ENCODE measurements around the gene ZFPM1. TPM values are rescaled to one million over a fixed set of nuclear protein-coding genes. Genes with fewer than 3 reads are reported as not detected.

The ZFPM1 gene
- total and polyA plus RNA-seq, 8 donors: 3.6 to 22.5 (median 19.3) TPM

DNA sequence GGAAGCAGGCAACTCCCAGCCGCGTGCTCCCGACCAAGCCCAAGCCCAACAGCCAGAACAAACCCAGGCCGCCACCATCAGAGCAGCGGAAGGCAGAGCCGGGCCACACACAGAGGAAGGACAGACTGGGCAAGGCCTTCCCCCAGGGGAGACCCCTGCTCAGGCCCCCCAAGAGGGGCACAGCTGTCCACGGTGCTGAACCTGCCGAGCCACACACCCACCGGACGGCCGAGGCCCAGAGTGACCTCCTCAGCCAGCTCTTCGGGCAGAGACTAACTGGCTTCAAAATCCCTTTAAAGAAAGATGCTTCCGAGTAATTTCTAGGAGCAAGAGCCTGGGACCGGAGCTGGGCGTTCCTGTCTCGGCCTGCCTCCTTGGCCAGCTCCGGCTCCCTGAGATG lies 14.1 kb upstream of the ZFPM1 start:
- WGBS, 2 donors: 87 to 88% methylated on average over 17 of the region's 17 CpGs
- TF ChIP-seq, protein P1, sequence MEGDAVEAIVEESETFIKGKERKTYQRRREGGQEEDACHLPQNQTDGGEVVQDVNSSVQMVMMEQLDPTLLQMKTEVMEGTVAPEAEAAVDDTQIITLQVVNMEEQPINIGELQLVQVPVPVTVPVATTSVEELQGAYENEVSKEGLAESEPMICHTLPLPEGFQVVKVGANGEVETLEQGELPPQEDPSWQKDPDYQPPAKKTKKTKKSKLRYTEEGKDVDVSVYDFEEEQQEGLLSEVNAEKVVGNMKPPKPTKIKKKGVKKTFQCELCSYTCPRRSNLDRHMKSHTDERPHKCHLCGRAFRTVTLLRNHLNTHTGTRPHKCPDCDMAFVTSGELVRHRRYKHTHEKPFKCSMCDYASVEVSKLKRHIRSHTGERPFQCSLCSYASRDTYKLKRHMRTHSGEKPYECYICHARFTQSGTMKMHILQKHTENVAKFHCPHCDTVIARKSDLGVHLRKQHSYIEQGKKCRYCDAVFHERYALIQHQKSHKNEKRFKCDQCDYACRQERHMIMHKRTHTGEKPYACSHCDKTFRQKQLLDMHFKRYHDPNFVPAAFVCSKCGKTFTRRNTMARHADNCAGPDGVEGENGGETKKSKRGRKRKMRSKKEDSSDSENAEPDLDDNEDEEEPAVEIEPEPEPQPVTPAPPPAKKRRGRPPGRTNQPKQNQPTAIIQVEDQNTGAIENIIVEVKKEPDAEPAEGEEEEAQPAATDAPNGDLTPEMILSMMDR (IDR thresholded peaks at IDR 0.05): no peak

DNA sequence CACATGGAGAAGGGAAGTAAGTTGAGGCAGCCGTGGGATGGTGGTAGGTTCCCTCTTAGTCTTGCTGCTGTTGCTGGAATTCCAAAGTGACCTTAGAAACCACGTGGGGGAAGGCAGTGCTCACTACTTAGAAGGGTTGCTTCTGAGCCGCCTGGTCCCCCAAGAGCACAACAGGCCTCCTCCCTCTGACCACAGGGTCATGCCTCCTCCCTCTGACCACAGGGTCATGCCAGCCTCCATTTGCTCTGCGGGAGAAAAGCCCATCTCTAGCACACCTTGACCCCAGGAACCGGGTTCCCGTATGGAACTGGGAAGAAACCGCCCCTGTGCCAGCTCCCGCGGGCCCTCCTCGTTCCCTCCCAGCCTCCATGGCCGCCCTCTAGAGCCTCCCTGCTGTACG lies 13.4 kb upstream of the ZFPM1 start:
- H3K9me3 ChIP-seq: no peaks in the 10 kb centered on the region
- H3K36me3 ChIP-seq: no peaks in the 10 kb centered on the region
- FAIRE-seq (no peak), DNase-seq (no peak), ATAC-seq (no peak)
- 84 to 92% methylated on average over 12 of the region's 12 CpGs for WGBS, 2 donors
- H3K27ac ChIP-seq: no peak overlapping the region
- no peaks in the 10 kb centered on the region for H3K4me1 ChIP-seq
- TF ChIP-seq, protein P1 (IDR thresholded peaks at IDR 0.05): no peak
- intact Hi-C loops (cut with DNase I): loop anchor here (5.0 to 10.0 kb wide), 4 partner anchors 88 to 245 kb away; no protein-coding TSS in a partner anchor
- H3K27me3 ChIP-seq: no peaks in the 10 kb centered on the region
- no peak overlapping the region for H3K4me3 ChIP-seq

More for the DNA sequence above, 14.1 kb upstream of the ZFPM1 start:
- no peaks in the 10 kb centered on the region for H3K36me3 ChIP-seq
- no peak overlapping the region for H3K27ac ChIP-seq
- H3K4me1 ChIP-seq: no peaks in the 10 kb centered on the region
- intact Hi-C loops (cut with DNase I): loop anchor here in 2 of 3 donors (5.0 to 10.0 kb wide), 2 partner anchors 242 to 244 kb away; no protein-coding TSS in a partner anchor
- no peaks in the 10 kb centered on the region for H3K9me3 ChIP-seq
- no peak overlapping the region for H3K4me3 ChIP-seq
- H3K27me3 ChIP-seq: no peaks in the 10 kb centered on the region
- ATAC-seq (no peak), FAIRE-seq (no peak), DNase-seq (no peak)

DNA sequence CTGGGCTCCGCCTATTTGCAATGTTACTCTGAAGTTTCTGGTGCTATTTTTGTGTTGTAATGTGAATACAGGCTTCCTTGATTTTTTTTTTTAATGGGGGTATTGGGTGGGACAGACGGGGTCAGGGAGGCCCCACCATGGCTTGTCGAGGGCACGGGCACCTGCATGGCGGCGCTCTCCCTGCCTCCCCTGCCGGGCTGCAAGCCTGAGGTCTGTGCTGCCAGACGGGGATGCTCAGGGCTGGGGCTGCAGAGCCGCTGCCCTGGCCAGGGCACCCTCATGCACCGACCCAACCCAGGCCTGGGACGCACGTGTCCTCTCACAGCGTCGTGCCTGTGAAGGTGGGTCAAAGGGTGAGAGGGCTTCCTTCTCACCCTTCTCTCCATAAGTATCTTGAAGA lies 13.0 kb upstream of the ZFPM1 start:
- intact Hi-C loops (cut with DNase I): loop anchor here (5.0 to 10.0 kb wide), 2 partner anchors 87 to 125 kb away; no protein-coding TSS in a partner anchor
- H3K27me3 ChIP-seq: no peaks in the 10 kb centered on the region
- TF ChIP-seq, protein P1 (IDR thresholded peaks at IDR 0.05): no peak
- H3K36me3 ChIP-seq: no peaks in the 10 kb centered on the region
- FAIRE-seq (no peak), DNase-seq (no peak), ATAC-seq (no peak)
- WGBS, 2 donors: 80 to 87% methylated on average over 14 of the region's 14 CpGs
- no peaks in the 10 kb centered on the region for H3K9me3 ChIP-seq
- no peak overlapping the region for H3K27ac ChIP-seq
- no peaks in the 10 kb centered on the region for H3K4me1 ChIP-seq
- no peak overlapping the region for H3K4me3 ChIP-seq

DNA sequence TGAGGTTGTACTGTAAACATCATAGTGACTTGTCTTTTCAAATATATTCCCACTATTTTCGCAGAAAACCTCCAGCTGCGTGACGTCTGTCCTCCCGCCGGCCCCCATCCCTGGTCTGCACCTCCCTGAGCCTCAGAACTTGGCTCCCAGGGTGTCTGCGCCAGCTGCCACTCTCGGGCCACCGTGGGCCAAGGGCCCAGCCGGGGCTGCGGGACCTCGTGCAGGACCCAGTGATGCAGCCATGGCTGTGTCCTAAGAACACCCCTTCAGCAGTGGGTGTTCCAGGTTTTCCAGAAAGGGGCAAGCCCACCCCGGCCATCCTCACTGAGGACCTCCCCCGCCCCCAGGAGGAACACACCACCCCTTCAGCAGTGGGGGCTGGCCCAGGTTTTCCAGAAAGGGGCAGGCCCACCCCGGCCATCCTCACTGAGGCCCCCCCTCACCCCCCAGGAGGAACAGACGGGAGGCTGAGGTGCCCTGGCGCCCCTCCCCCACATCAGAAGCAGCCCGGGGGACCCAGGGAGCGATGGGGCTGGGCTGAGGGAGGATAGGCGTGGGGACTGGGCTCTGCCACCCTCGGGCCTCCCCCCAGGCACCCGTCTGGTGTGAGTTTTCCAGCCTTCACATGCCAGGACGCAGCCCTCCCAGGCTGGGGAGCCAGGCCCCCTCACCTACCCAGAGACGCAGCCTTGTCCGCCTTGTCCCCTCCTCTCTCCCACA lies 12.2 kb upstream of the ZFPM1 start:
- FAIRE-seq (no peak), DNase-seq (no peak), ATAC-seq (no peak)
- Histone ChIP-seq H3K27ac (no peak overlapping the region), H3K9me3 (no peaks in the 10 kb centered on the region), H3K4me3 (no peak overlapping the region), H3K4me1 (no peaks in the 10 kb centered on the region), H3K36me3 (no peaks in the 10 kb centered on the region), H3K27me3 (no peaks in the 10 kb centered on the region)
- TF ChIP-seq, protein P1 (IDR thresholded peaks at IDR 0.05): no peak
- WGBS, 2 donors: 69 to 81% methylated on average over 23 to 24 of the region's 24 CpGs
- intact Hi-C loops (cut with DNase I): loop anchor here (5.0 to 10.0 kb wide), 2 partner anchors 86 to 124 kb away; no protein-coding TSS in a partner anchor

DNA sequence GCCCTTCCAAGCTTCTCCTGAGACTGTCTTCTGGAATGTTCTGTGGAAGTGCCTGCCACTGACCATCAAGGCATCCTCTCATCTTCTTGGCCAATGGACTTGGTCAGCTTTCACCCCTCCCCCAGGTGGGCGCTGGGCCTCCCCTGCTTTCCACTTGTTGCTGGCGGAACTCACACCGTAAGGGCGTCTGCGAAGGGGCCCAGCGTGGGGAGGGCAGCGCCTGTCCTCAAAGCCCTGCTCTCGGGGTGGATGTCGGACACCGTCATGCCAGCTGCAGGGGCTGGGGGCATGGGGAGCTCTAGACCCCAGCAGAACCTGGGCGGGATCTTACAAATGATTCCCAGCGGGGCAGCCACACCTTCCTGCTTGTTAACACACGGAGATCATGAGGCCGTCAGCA lies 11.6 kb upstream of the ZFPM1 start:
- TF ChIP-seq, protein P1 (IDR thresholded peaks at IDR 0.05): no peak
- no peak for DNase-seq
- Histone ChIP-seq H3K27me3 (no peaks in the 10 kb centered on the region), H3K4me3 (no peak overlapping the region), H3K27ac (no peak overlapping the region), H3K4me1 (no peaks in the 10 kb centered on the region), H3K36me3 (no peaks in the 10 kb centered on the region), H3K9me3 (no peaks in the 10 kb centered on the region)
- intact Hi-C loops (cut with DNase I): loop anchor here (5.0 to 10.0 kb wide), 2 partner anchors 86 to 123 kb away; no protein-coding TSS in a partner anchor
- WGBS, 2 donors: 78 to 93% methylated on average over 14 of the region's 14 CpGs
- FAIRE-seq: no peak
- no peak for ATAC-seq
